Heart left ventricle (tissue), 16 donors: ENCODE data around the gene CASK. TPM values are rescaled to one million over a fixed set of nuclear protein-coding genes. Genes with fewer than 3 reads are reported as not detected.

Experiments used
- ATAC-seq, 4 donors: fragments of 200-7000 bp; cut with Tn5 transposase; one replicate each; pipeline ENCODE4 v1.9.1; 2020 to 2022; ENCODE audit warnings: moderate library complexity in 4 of 4, mild to moderate bottlenecking in 3 of 4, moderate number of reproducible peaks in 1 of 4
- DNase-seq, 5 donors: peaks; one replicate each; pipeline ENCODE4 v3.0.0-alpha.2; 2020
- H3K27ac ChIP-seq, 12 donors: fragments of 200-600 bp; sonication (generic) in 4 of 12; one replicate each; pipeline versions ENCODE4 v1.5.0 to v1.8.0; 2016 to 2022; ENCODE audit warnings: mild to moderate bottlenecking in 2 of 12
- H3K27me3 ChIP-seq, 9 donors: fragments of 200-600 bp; sonication (generic) in 2 of 9; one replicate each; pipeline versions ENCODE4 v1.5.1 to v1.8.0; 2016 to 2022; ENCODE audit warnings: mild to moderate bottlenecking in 3 of 9
- H3K36me3 ChIP-seq, 9 donors: fragments of 200-600 bp; sonication (generic) in 2 of 9; one replicate each; pipeline versions ENCODE4 v1.5.0 to v1.8.0; 2018 to 2022; ENCODE audit warnings: mild to moderate bottlenecking in 2 of 9
- H3K4me1 ChIP-seq, 12 donors: fragments of 200-600 bp; sonication (generic) in 4 of 12; one replicate each; pipeline versions ENCODE4 v1.5.0 to v1.8.0; 2016 to 2022; ENCODE audit warnings: mild to moderate bottlenecking in 3 of 12
- H3K4me3 ChIP-seq, 12 donors: fragments of 200-600 bp; sonication (generic) in 4 of 12; one replicate each; pipeline versions ENCODE4 v1.5.0 to v1.8.0; 2017 to 2022; ENCODE audit warnings: mild to moderate bottlenecking in 9 of 12, moderate library complexity in 4 of 12
- H3K9me3 ChIP-seq, 12 donors: fragments of 200-600 bp; sonication (generic) in 4 of 12; one replicate each; pipeline versions ENCODE4 v1.5.0 to v1.8.0; 2016 to 2022; ENCODE audit warnings: mild to moderate bottlenecking in 1 of 12
- POLR2A ChIP-seq, 2 donors: fragments of 450-650 bp; IDR thresholded peaks; one replicate each; pipeline ENCODE4 v1.6.1; 2017; ENCODE audit warnings: antibody characterized with exemption in 2 of 2, mild to moderate bottlenecking in 2 of 2, moderate library complexity in 2 of 2
- WGBS, 4 donors: extraction: QIAGEN DNeasy Blood & Tissue Kit in 2 of 4; methylation state at CpG; one replicate each; pipeline versions ENCODE4 v1.1.5 to v1.1.7; 2013 to 2018; 5-methylcytosine and 5-hydroxymethylcytosine counted together
- intact Hi-C, 10 donors: fragments of 100-400 bp; cut with DNase I; formaldehyde crosslinking; loops; one replicate each; pipeline versions ENCODE4 v1.11.1 to v1.14.2; 2022
- polyA plus RNA-seq, 2 donors: library from polyadenylated mRNA; stranded (reverse); fragments of 200-250 nt; gene quantifications; one replicate each; pipeline ENCODE4 v1.2.3, GENCODE V29; 2013
- total RNA-seq, 9 donors: library from RNA; depleted of rRNA in 2 of 9; stranded (reverse); fragments of >200 nt in 2 of 9; fragmentation: NEBNext Ultra II Directional in 3 of 9; extraction: Animal tissue kit (Norgen Biotek cat#: 25700) in 3 of 9; gene quantifications; one replicate each; pipeline versions ENCODE4 v1.1.0 to v1.2.4, GENCODE V29; 2016 to 2023
- TF ChIP-seq, protein P1 (sequence below), 12 donors: fragments of 200-600 bp; sonication (generic) in 4 of 12; IDR thresholded peaks; one replicate each; pipeline versions ENCODE4 v1.5.0 to v1.8.0; 2018 to 2022; ENCODE audit warnings: antibody characterized with exemption in 12 of 12, mild to moderate bottlenecking in 5 of 12
- donor health status: ischemic (EF 13 %, LVEDD 7.1; RV severe dilation, severe dysfunction).
- donor health status: healthy with polysubstance abuse.
- donor health status: DM: no; HTN: yes; CAD: no.
- donor health status: DM: no; HTN: no; CAD: no.
- donor health status: ischemic (EF 25% LVEDD 6.9; RV normal size, moderate dysfunction).
- donor health status: ischemic (EF 25% LVEDD 5.7; RV mildly dilated, moderate dysfunction).
- donor health status: healthy.
- donor health status: DM: yes; HTN: yes; CAD: no.
- donor health status: ischemic (EF 35%, LVEDD 5.7; RV mildly dilated, moderate dysfunction).
- donor health status: nonischemic (EF 11% LVEDD 7.7; RV severe dilation, severe dysfunction).
- donor health status: DM: yes; HTN: yes; CAD: no.
- donor health status: PGD.
- donor health status: ischemic (EF 29% LVEDD 5.4; RV normal size, mild dysfunction).
- donor health status: nonischemic (EF 23%, LVEDD 6.1; RV moderate dilation, normal function).

Gene CASK
- total and polyA plus RNA-seq, 11 donors: 2.9 to 25.6 (median 13.6) TPM

DNA sequence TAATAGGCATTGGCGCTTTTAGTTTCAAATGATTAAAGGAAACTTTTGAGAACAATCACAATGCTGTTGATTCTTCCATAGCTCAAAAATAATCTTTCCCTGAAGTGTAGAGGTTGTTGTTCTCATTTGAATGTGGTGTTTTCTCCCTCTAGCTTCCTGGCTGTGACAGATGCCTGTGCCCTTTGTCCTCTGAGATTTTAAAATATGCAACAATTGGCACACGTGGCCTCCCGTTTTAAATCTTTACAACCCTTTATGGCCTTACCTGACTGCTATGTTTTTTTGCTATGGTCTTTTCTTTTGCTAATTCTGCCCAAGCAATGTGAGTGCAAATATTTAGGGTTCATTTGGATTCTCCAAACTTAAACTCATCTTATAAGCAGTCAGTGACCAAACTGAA, 22.9 kb upstream of the CASK start:
- 39 to 65% (median 55%) methylated on average over 3 of the region's 3 CpGs for WGBS, 4 donors
- ATAC-seq: no peak

DNA sequence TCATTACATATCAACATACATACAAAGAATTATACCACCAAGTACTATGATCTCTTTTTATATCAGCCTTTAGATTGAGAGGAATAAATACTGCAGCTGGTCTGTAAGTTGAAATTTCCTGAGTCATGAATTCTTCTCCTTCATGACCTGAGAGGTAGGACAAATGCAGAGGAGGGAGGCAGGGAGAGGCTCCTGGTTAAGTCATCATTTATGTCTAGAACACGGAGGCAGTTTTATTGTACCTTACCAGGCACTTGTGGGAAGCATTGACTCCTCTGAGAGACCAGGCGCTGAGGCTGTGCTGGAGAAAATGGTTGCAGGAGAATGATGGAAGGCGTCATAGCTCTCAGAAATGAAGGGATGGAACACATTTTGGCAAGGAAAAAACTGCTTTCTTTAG, 12.5 kb upstream of the CASK start:
- Histone ChIP-seq H3K9me3 (no peaks in the 10 kb centered on the region), H3K4me1 (no peaks in the 10 kb centered on the region), H3K27me3 (peaks cover 0 to 7% (median 0%) of the 10 kb centered on the region in 9 donors), H3K4me3 (no peak overlapping the region), H3K27ac (no peak overlapping the region), H3K36me3 (no peaks in the 10 kb centered on the region)
- TF ChIP-seq, protein P1, sequence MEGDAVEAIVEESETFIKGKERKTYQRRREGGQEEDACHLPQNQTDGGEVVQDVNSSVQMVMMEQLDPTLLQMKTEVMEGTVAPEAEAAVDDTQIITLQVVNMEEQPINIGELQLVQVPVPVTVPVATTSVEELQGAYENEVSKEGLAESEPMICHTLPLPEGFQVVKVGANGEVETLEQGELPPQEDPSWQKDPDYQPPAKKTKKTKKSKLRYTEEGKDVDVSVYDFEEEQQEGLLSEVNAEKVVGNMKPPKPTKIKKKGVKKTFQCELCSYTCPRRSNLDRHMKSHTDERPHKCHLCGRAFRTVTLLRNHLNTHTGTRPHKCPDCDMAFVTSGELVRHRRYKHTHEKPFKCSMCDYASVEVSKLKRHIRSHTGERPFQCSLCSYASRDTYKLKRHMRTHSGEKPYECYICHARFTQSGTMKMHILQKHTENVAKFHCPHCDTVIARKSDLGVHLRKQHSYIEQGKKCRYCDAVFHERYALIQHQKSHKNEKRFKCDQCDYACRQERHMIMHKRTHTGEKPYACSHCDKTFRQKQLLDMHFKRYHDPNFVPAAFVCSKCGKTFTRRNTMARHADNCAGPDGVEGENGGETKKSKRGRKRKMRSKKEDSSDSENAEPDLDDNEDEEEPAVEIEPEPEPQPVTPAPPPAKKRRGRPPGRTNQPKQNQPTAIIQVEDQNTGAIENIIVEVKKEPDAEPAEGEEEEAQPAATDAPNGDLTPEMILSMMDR (IDR thresholded peaks at IDR 0.05): no peak
- TF ChIP-seq POLR2A (IDR thresholded peaks at IDR 0.05): no peak
- no peak for DNase-seq
- intact Hi-C loops: no loop called here
- WGBS, 4 donors: 70 to 88% (median 74%) methylated on average over 3 of the region's 3 CpGs
- no peak for ATAC-seq

More for the DNA sequence above, 22.9 kb upstream of the CASK start:
- Histone ChIP-seq H3K4me3 (no peak overlapping the region), H3K4me1 (no peaks in the 10 kb centered on the region), H3K27ac (no peak overlapping the region), H3K36me3 (no peaks in the 10 kb centered on the region), H3K9me3 (no peaks in the 10 kb centered on the region), H3K27me3 (peaks cover 0 to 14% (median 0%) of the 10 kb centered on the region in 9 donors)
- intact Hi-C loops: no loop called here
- TF ChIP-seq POLR2A (IDR thresholded peaks at IDR 0.05): no peak
- DNase-seq: no peak

DNA sequence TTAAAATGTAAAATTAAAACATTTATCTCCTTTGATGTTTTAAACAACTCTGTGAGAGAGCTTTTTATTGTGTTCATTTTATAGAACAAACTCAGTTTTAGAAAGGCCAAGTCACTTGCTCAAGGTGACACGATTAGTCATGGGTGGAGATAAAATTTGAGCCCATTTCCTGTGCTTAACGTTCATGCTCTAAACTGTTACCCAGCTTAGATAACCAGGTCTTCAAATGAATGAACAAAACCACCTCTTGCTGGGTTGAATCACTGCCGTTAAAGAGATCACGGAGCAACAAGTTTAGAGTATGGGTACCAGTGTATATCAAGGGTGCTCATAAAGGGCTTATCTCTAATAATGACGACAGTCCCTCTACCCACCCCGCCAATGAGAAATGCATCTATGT, 10.2 kb upstream of the CASK start:
- no peak overlapping the region for H3K27ac ChIP-seq
- no peaks in the 10 kb centered on the region for H3K4me1 ChIP-seq
- H3K9me3 ChIP-seq: no peaks in the 10 kb centered on the region
- H3K36me3 ChIP-seq: no peaks in the 10 kb centered on the region
- peaks cover 0 to 10% (median 0%) of the 10 kb centered on the region in 9 donors for H3K27me3 ChIP-seq
- TF ChIP-seq POLR2A (IDR thresholded peaks at IDR 0.05): no peak
- TF ChIP-seq, protein P1 (IDR thresholded peaks at IDR 0.05): no peak
- no peak for DNase-seq
- ATAC-seq: no peak
- intact Hi-C loops: no loop called here
- H3K4me3 ChIP-seq: no peak overlapping the region
- 63 to 76% (median 68%) methylated on average over 6 of the region's 6 CpGs for WGBS, 4 donors

DNA sequence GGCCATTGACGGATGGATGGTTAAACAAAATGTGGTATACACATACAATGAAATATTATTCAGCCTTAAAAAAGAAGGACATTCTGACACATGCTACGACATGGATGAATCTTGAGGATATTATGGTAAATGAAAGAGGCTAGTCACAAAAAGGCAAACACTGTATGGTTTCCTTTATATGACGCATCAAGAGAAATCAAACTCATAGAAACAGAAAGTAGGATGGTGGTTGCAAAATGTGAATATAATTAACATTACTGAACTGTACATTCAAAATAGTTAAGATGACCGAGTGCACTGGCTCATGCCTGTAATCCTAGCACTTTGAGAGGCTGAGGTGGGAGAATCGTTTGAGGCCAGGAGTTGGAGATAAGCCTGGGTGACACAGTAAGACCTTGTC, 9.5 kb upstream of the CASK start:
- Histone ChIP-seq H3K4me3 (no peak overlapping the region), H3K27ac (no peak overlapping the region), H3K36me3 (no peaks in the 10 kb centered on the region), H3K9me3 (no peaks in the 10 kb centered on the region), H3K4me1 (no peaks in the 10 kb centered on the region), H3K27me3 (peaks cover 0 to 14% (median 0%) of the 10 kb centered on the region in 9 donors)
- intact Hi-C loops: no loop called here
- DNase-seq: no peak
- WGBS, 4 donors: 89 to 96% (median 91%) methylated on average over 5 of the region's 5 CpGs
- TF ChIP-seq POLR2A (IDR thresholded peaks at IDR 0.05): no peak
- TF ChIP-seq, protein P1 (IDR thresholded peaks at IDR 0.05): no peak
- ATAC-seq: no peak

DNA sequence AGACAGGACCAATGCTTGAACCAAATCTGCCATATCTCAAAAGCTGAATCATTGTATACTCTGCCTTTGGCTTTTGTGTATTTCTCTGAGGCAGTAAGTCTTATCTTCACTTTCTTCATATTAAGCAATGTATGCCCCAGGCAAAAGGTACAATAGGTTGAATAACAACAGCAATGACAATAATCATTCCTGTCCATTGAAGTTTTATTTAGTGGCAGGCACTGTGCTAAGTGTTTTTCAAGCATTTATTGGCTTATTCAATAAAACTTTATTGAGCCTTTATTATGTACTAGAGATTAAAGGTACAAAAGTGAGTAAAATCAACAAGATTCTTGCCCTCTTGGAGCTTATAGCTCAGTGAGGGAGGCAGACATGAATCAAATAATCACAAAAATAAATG, 8.2 kb upstream of the CASK start:
- no peak for ATAC-seq
- Histone ChIP-seq H3K9me3 (no peaks in the 10 kb centered on the region), H3K27ac (no peak overlapping the region), H3K36me3 (no peaks in the 10 kb centered on the region), H3K27me3 (peaks cover 0 to 22% (median 0%) of the 10 kb centered on the region in 9 donors), H3K4me1 (no peaks in the 10 kb centered on the region), H3K4me3 (no peak overlapping the region)
- TF ChIP-seq, protein P1 (IDR thresholded peaks at IDR 0.05): no peak
- no peak for TF ChIP-seq POLR2A (IDR thresholded peaks at IDR 0.05)
- intact Hi-C loops: no loop called here
- DNase-seq: no peak
